CD4-positive, alpha-beta T cell (primary cell): ENCODE results near the gene ALG11. TPM values are rescaled to one million over a fixed set of nuclear protein-coding genes. Genes with fewer than 3 reads are reported as not detected.

Experiments used
- ATAC-seq: fragments of 200-7000 bp; cut with Tn5 transposase; one replicate; pipeline ENCODE4 v1.10.0; 2022; ENCODE audit warnings: mild to moderate bottlenecking; ENCODE audit not compliant: poor library complexity
- CTCF ChIA-PET: fragments of 350-600 bp; sonication (Branson Sonifier 250); formaldehyde crosslinking; loops from one replicate; lab custom pipeline; 2021; ENCODE audit warnings: antibody characterized with exemption, inconsistent platforms; lab: Charles Lee
- POLR2A ChIA-PET: fragments of 350-600 bp; sonication (Branson Sonifier 250); formaldehyde crosslinking; loops from one replicate; lab custom pipeline; 2021; ENCODE audit warnings: antibody characterized with exemption, inconsistent platforms; lab: Charles Lee
- DNase-seq, 14 experiments: peaks; one replicate each; pipeline ENCODE4 v3.0.0-alpha.2; 2013 to 2020; ENCODE audit warnings: mixed read lengths in 2 of 14
- H3K27ac ChIP-seq, 2 donors: one replicate each; pipeline versions ENCODE4 v1.5.1 to v1.7.0; 2013; ENCODE audit warnings: low read length in 2 of 2, low read depth in 1 of 2, mild to moderate bottlenecking in 1 of 2
- H3K27me3 ChIP-seq, 2 experiments: 1 replicate in 1 of 2; 2 replicates in 1 of 2; pipeline versions ENCODE4 v1.6.1 to v1.7.0; 2013; ENCODE audit warnings: low read length in 2 of 2, control low read depth in 1 of 2, mild to moderate bottlenecking in 1 of 2, moderate library complexity in 1 of 2; ENCODE audit not compliant: insufficient read depth in 2 of 2, control insufficient read depth in 1 of 2
- H3K36me3 ChIP-seq: one replicate; pipeline ENCODE4 v1.6.1; 2013; ENCODE audit warnings: low read length, control low read depth; ENCODE audit not compliant: insufficient read depth
- H3K4me1 ChIP-seq: one replicate; pipeline ENCODE4 v1.6.1; 2013; ENCODE audit warnings: low read length, control low read depth; ENCODE audit not compliant: insufficient read depth
- H3K4me3 ChIP-seq: one replicate; pipeline ENCODE4 v1.5.1; 2013; ENCODE audit warnings: mild to moderate bottlenecking, low read length, moderate library complexity
- H3K9me3 ChIP-seq, 2 experiments: 1 replicate in 1 of 2; 2 replicates in 1 of 2; pipeline versions ENCODE4 v1.6.1 to v1.7.0; 2013; ENCODE audit warnings: low read length in 2 of 2, mild to moderate bottlenecking in 2 of 2, control low read depth in 1 of 2, moderate library complexity in 1 of 2; ENCODE audit not compliant: control insufficient read depth in 1 of 2, insufficient read depth in 1 of 2
- H3K27ac Mint-ChIP-seq: one replicate; pipeline ENCODE4 v1.8.0; 2020; ENCODE audit warnings: mixed read lengths
- H3K27me3 Mint-ChIP-seq: one replicate; pipeline ENCODE4 v1.8.0; 2021; ENCODE audit warnings: mixed read lengths
- H3K36me3 Mint-ChIP-seq: one replicate; pipeline ENCODE4 v1.8.0; 2021; ENCODE audit warnings: low read depth, mixed read lengths
- H3K4me1 Mint-ChIP-seq: one replicate; pipeline ENCODE4 v1.8.0; 2021; ENCODE audit warnings: low read depth, mixed read lengths
- H3K4me3 Mint-ChIP-seq: one replicate; pipeline ENCODE4 v1.8.0; 2020; ENCODE audit warnings: mild to moderate bottlenecking, mixed read lengths
- H3K9me3 Mint-ChIP-seq: one replicate; pipeline ENCODE4 v1.8.0; 2020; ENCODE audit warnings: mixed read lengths
- CTCF ChIP-seq: fragments of 200-600 bp; IDR thresholded peaks from one replicate; pipeline ENCODE4 v1.8.0; 2022; ENCODE audit warnings: antibody characterized with exemption, mild to moderate bottlenecking
- intact Hi-C, 2 experiments: fragments of 100-400 bp; cut with DNase I in 1 of 2; cut with micrococcal nuclease in 1 of 2; formaldehyde crosslinking; loops; one replicate each; pipeline versions ENCODE4 v1.15.1 to v1.9.0; 2023 to 2025; cut with DNase I, micrococcal nuclease
- total RNA-seq, 174 experiments: library from RNA in 2 of 174; stranded (reverse) in 2 of 174; gene quantifications; one replicate each; pipeline ENCODE4 v1.2.3 and lab custom pipeline; 2021 to 2026

ALG11 gene
- total RNA-seq, 2 experiments from 2014 or later = 25.8 to 29.8 TPM

DNA sequence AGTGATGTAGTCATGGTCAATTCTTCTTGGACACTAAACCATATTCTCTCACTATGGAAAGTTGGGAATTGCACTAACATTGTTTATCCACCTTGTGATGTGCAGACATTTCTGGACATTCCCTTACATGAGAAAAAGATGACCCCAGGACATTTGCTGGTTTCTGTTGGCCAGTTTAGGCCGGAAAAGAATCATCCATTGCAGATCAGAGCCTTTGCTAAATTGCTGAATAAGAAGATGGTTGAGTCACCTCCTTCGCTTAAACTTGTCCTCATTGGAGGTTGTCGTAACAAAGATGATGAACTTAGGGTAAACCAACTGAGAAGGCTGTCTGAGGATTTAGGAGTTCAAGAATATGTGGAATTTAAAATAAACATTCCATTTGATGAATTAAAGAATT, 12.3 kb downstream of the ALG11 start, which contains the start of gene UTP14C:
UTP14C (plus strand) TSS at position 211 of the 400 bp plus-strand sequence. CDS start 4,114 bp downstream, outside the sequence.
- intact Hi-C loops = no loop called here
- no peaks in the 10 kb centered on the region for H3K9me3 Mint-ChIP-seq
- Histone ChIP-seq H3K27ac (no peak within 1 kb of the TSS), H3K27me3 (no peaks in the 10 kb centered on the region), H3K4me3 (no peak within 1 kb of the TSS), H3K9me3 (peaks cover 0 to 4% of the 10 kb centered on the region in 2 experiments), H3K4me1 (peaks cover 6% of the 10 kb centered on the region), H3K36me3 (peaks cover 67% of the 10 kb centered on the region)
- H3K36me3 Mint-ChIP-seq = peaks cover 97% of the 10 kb centered on the region
- H3K27me3 Mint-ChIP-seq = no peaks in the 10 kb centered on the region
- ChIA-PET CTCF (no interaction called here), POLR2A (no interaction called here)
- H3K4me3 Mint-ChIP-seq = no peak within 1 kb of the TSS
- ATAC-seq = no peak
- DNase-seq = no peak
- TF ChIP-seq CTCF = no peak
- peaks cover 35% of the 10 kb centered on the region for H3K4me1 Mint-ChIP-seq
- no peak within 1 kb of the TSS for H3K27ac Mint-ChIP-seq

- TF ChIP-seq CTCF = no peak
- H3K27ac ChIP-seq = no peak overlapping the region
- DNase-seq (no peak), ATAC-seq (no peak)
- Mint-ChIP-seq H3K4me3 (no peak overlapping the region), H3K9me3 (no peaks in the 10 kb centered on the region), H3K27me3 (no peaks in the 10 kb centered on the region), H3K27ac (no peak overlapping the region), H3K36me3 (peaks cover 97% of the 10 kb centered on the region), H3K4me1 (peaks cover 44% of the 10 kb centered on the region)
- peaks cover 55% of the 10 kb centered on the region for H3K36me3 ChIP-seq
- no peak overlapping the region for H3K4me3 ChIP-seq
- ChIA-PET POLR2A (no interaction called here), CTCF (no interaction called here)
- intact Hi-C loops = no loop called here
- H3K9me3 ChIP-seq = peaks cover 0 to 7% of the 10 kb centered on the region in 2 experiments
- no peaks in the 10 kb centered on the region for H3K27me3 ChIP-seq
- peaks cover 6% of the 10 kb centered on the region for H3K4me1 ChIP-seq
Measured at GRCh38 chr13:52025475-52026245, 13.5 kb downstream of the ALG11 start.

GRCh38 chr13:52026246-52026626, 14.0 kb downstream of the ALG11 start:
- peaks cover 91% of the 10 kb centered on the region for H3K36me3 Mint-ChIP-seq
- Histone ChIP-seq H3K27me3 (no peaks in the 10 kb centered on the region), H3K36me3 (peaks cover 49% of the 10 kb centered on the region), H3K4me3 (no peak overlapping the region), H3K4me1 (peaks cover 6% of the 10 kb centered on the region), H3K9me3 (peaks cover 0 to 7% of the 10 kb centered on the region in 2 experiments), H3K27ac (no peak overlapping the region)
- DNase-seq = no peak
- intact Hi-C loops = no loop called here
- no peaks in the 10 kb centered on the region for H3K9me3 Mint-ChIP-seq
- no peak for ATAC-seq
- ChIA-PET POLR2A (no interaction called here), CTCF (no interaction called here)
- H3K4me1 Mint-ChIP-seq = peaks cover 38% of the 10 kb centered on the region
- no peak overlapping the region for H3K4me3 Mint-ChIP-seq
- no peaks in the 10 kb centered on the region for H3K27me3 Mint-ChIP-seq
- H3K27ac Mint-ChIP-seq = no peak overlapping the region
- TF ChIP-seq CTCF = no peak
